SK-N-MC (cell line): ENCODE data around the gene MAGI3.

Experiments
- EZH2 ChIP-seq: fragments of 200-600 bp; sonication (generic); IDR thresholded peaks from one replicate; pipeline ENCODE4 v1.6.1; 2017; ENCODE audit warnings: antibody characterized with exemption
- FOXP2 ChIP-seq: optimal IDR thresholded peaks from 2 replicates; pipeline ENCODE3; 2011; ENCODE audit warnings: mild to moderate bottlenecking, moderate library complexity; ENCODE audit not compliant: insufficient read depth; ENCODE audit errors: extremely low read length, control extremely low read depth
- POLR2AphosphoS5 ChIP-seq: IDR thresholded peaks from 2 replicates; pipeline ENCODE4 v1.6.1; 2012; ENCODE audit warnings: mild to moderate bottlenecking, low read depth, low read length, borderline replicate concordance

GRCh38 chr1:113540335-113540734, 150.0 kb downstream of the MAGI3 start:
- TF ChIP-seq EZH2: no peak
- no peak for TF ChIP-seq POLR2AphosphoS5
- TF ChIP-seq FOXP2: no peak
